Immature natural killer cell (primary cell): Measurements from ENCODE around the gene HHATL. TPM values are rescaled to one million over a fixed set of nuclear protein-coding genes. Genes with fewer than 3 reads are reported as not detected.

Experiments used
- DNase-seq, 3 donors: peaks; one replicate each; pipeline ENCODE4 v3.0.0; 2022; ENCODE audit warnings: mixed read lengths in 1 of 3
- H3K27ac Mint-ChIP-seq, 6 donors: one replicate each; pipeline ENCODE4 v1.8.0; 2020; ENCODE audit warnings: mixed read lengths in 6 of 6, mild to moderate bottlenecking in 5 of 6, inconsistent platforms in 4 of 6, moderate library complexity in 3 of 6
- H3K27me3 Mint-ChIP-seq, 3 donors: one replicate each; pipeline ENCODE4 v1.8.0; 2020 to 2021; ENCODE audit warnings: low read depth in 3 of 3, mild to moderate bottlenecking in 3 of 3, mixed read lengths in 3 of 3, moderate library complexity in 3 of 3, inconsistent platforms in 1 of 3
- H3K36me3 Mint-ChIP-seq, 3 donors: one replicate each; pipeline ENCODE4 v1.8.0; 2020; ENCODE audit warnings: mixed read lengths in 3 of 3, inconsistent platforms in 2 of 3, mild to moderate bottlenecking in 2 of 3
- H3K4me1 Mint-ChIP-seq, 2 donors: one replicate each; pipeline ENCODE4 v1.8.0; 2020; ENCODE audit warnings: inconsistent platforms in 2 of 2, mild to moderate bottlenecking in 2 of 2, mixed read lengths in 2 of 2, moderate library complexity in 1 of 2
- H3K4me3 Mint-ChIP-seq, 5 donors: one replicate each; pipeline ENCODE4 v1.8.0; 2020; ENCODE audit warnings: mild to moderate bottlenecking in 5 of 5, mixed read lengths in 5 of 5, inconsistent platforms in 3 of 5, moderate library complexity in 3 of 5
- H3K9me3 Mint-ChIP-seq, 6 donors: one replicate each; pipeline ENCODE4 v1.8.0; 2020; ENCODE audit warnings: mild to moderate bottlenecking in 6 of 6, mixed read lengths in 6 of 6, inconsistent platforms in 4 of 6, moderate library complexity in 3 of 6
- polyA plus RNA-seq, 3 donors: library from polyadenylated mRNA; unstranded; fragments of 300-500 nt; fragmentation: Illumina TruSeq; gene quantifications; one replicate each; pipeline ENCODE4 v1.2.3, GENCODE V29; 2021

Gene HHATL
- polyA plus RNA-seq, 3 donors from 2014 or later, result not detected

DNA sequence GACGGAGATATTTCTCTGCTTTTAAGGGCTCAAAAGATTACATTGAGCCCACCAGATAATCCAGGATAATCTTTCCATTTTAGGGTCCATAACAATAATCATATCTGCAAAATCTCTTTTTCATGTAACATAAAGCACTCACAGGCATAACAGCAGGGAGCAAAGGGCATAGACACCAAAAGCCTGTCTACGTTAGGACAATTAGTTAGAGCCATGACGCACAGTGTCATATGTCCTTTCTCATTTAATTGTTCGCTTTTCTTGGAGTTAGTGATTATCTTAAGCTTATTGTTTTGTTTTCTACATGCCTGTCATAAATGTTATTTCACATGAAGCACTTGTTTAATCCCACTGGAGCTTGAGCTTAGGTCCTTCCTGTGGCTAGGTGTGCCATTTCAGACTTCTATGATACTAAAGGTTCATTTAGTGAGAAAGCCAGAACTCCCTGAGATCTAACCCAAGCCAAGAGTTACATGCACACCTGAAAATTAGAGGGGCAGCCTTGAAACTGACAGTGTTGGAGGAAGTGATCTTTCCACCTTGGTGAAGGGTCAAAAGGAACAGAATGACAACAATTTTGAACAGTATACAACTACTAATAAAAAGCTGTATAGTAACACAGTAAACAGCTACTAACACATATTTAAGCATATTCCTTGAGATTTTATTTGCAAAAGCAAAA, 11.7 kb upstream of the HHATL start:
- Mint-ChIP-seq H3K4me1 (no peaks in the 10 kb centered on the region), H3K9me3 (no peaks in the 10 kb centered on the region), H3K4me3 (no peak overlapping the region), H3K27ac (no peak overlapping the region), H3K36me3 (no peaks in the 10 kb centered on the region), H3K27me3 (peaks cover 0 to 7% (median 2%) of the 10 kb centered on the region in 3 donors)
- no peak for DNase-seq

- Mint-ChIP-seq H3K27me3 (peaks cover 0 to 3% (median 2%) of the 10 kb centered on the region in 3 donors), H3K9me3 (no peaks in the 10 kb centered on the region), H3K36me3 (no peaks in the 10 kb centered on the region), H3K4me3 (no peak overlapping the region), H3K4me1 (no peaks in the 10 kb centered on the region), H3K27ac (no peak overlapping the region)
- DNase-seq, result no peak
Observed at GRCh38 chr3:42713747-42714146, 11.1 kb upstream of the HHATL start.

DNA sequence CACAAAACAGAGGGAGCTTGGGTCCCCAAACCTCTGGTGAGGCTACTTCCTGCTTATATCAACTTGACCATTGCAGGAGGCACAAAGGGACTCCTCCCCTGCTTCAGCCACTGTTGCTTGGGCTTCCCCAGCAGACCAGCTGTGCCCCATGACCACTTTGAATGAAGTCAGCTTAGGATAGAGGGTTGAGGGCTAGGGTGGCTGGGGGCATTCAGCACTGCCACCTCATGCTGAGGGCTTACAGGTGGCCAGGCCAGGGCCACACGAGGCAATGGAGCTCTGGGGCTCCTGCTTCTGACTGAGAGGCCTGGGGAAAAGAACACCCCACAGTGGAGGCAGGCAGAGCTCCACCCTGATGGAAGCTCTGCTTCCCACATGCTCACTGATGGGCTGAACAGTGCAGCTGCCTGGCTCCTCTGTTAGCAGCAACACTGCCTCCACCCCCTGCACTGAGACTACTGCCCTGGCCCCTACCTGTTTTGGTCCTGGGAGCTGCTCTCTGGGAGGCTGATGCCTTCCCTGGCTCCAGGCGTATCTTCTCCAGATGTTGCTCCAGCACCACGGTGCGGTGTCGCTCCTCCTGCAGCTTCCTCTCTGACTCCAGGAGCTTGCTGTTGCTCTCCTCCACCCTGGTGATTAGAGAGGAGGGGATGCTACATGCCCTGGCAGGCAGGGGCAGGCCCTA, 10.2 kb upstream of the HHATL start:
- H3K9me3 Mint-ChIP-seq, result no peaks in the 10 kb centered on the region
- no peaks in the 10 kb centered on the region for H3K36me3 Mint-ChIP-seq
- peaks cover 0 to 3% (median 3%) of the 10 kb centered on the region in 3 donors for H3K27me3 Mint-ChIP-seq
- H3K4me1 Mint-ChIP-seq, result no peaks in the 10 kb centered on the region
- no peak for DNase-seq
- H3K4me3 Mint-ChIP-seq, result no peak overlapping the region
- no peak overlapping the region for H3K27ac Mint-ChIP-seq

DNA sequence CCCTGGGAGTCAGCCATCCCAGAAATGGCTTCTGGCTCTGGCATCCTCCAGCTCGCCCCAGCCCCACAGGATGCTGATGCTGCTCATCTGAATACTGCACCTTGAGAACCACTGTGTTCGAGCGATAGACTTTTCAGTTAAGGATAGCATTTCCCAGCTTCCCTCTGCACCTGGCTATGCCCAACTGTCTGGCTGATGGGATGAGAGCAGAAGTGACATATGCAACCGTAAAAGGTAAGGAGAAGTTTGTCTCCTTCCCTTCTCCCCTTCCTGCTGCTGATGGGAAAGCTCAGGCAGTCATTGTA, 9.7 kb upstream of the HHATL start:
- Mint-ChIP-seq H3K4me1 (no peaks in the 10 kb centered on the region), H3K9me3 (no peaks in the 10 kb centered on the region), H3K36me3 (no peaks in the 10 kb centered on the region), H3K27ac (no peak overlapping the region), H3K27me3 (peaks cover 0 to 3% (median 2%) of the 10 kb centered on the region in 3 donors), H3K4me3 (no peak overlapping the region)
- DNase-seq, result no peak

DNA sequence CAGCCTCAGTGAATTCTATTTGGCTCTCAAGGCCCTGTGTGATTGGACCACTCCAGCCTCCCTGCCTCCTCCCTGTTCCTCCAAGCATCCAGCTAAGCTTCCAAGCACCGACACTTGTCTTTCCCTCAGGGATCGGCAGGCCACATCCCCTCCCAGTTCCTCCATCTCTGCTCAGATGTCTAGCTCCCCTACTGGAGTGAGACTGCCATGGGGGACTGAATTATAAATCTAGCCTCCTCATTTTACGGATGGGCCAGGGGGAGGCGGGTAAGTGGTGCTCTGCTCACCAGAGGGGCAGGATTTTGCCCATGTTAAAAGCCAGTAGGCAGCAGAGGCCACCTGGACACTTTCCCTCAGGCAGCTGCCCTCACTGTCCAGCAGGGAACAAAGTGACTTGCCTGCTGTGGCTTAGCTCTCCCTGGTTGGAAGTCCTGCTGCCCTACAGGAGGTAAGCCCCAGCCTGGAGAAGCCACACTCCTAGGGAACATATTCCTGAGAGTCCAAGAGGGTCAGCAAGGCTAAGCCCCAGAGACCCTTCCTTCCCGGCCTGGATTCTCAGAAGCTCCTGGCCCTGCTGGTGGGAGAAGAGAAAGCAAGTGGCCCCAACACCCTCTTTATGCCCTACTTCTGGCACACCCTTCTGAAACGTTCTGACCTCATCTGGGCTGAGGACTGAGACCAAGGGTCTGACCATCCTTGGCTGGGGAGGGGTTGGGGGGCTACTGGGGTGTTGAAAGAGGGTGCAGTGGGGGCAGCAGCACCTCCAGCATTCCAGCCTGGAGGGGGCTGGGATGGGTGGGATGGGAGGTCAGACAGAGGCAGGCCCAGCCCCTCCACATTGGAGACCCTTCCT, 9.1 kb upstream of the HHATL start:
- H3K27me3 Mint-ChIP-seq, result peaks cover 0 to 4% (median 2%) of the 10 kb centered on the region in 3 donors
- no peaks in the 10 kb centered on the region for H3K36me3 Mint-ChIP-seq
- H3K4me1 Mint-ChIP-seq, result no peaks in the 10 kb centered on the region
- no peak for DNase-seq
- no peak overlapping the region for H3K27ac Mint-ChIP-seq
- H3K9me3 Mint-ChIP-seq, result no peaks in the 10 kb centered on the region
- H3K4me3 Mint-ChIP-seq, result no peak overlapping the region

DNA sequence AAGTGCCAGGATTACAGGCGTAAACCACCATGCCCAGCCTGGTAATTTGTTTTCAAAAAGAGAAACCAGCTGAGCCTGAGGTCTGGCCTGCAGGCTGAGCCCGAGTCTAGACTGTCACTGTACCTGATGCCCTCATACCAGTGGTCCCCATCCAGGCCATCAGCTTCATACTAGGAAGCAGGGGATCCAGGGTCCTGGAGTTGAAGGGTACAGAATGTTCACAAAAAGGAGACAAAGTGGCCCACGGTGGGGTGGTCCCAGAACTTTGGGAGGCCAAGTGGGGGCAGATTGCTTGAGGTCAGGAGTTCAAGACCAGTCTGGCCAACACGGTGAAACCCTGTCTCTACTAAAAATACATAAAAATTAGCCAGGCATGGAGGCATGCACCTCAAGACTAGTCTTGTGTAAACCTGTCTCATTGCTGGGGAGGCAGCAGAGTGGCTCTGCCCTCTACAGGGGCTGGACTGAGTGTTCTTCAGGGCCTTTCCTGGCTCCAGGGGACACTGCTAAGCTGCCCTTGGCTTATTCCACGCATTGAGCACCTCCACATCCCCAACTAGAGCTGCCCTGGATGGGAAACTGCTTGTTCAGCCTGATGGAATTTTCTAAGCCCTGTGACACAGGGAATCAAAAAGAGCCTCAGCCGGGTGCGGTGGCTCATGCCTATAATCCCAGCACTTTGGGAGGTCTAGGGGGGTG, 7.9 kb upstream of the HHATL start:
- no peaks in the 10 kb centered on the region for H3K36me3 Mint-ChIP-seq
- H3K4me1 Mint-ChIP-seq, result no peaks in the 10 kb centered on the region
- no peak overlapping the region for H3K27ac Mint-ChIP-seq
- no peak for DNase-seq
- peaks cover 0 to 4% (median 2%) of the 10 kb centered on the region in 3 donors for H3K27me3 Mint-ChIP-seq
- no peaks in the 10 kb centered on the region for H3K9me3 Mint-ChIP-seq
- no peak overlapping the region for H3K4me3 Mint-ChIP-seq

DNA sequence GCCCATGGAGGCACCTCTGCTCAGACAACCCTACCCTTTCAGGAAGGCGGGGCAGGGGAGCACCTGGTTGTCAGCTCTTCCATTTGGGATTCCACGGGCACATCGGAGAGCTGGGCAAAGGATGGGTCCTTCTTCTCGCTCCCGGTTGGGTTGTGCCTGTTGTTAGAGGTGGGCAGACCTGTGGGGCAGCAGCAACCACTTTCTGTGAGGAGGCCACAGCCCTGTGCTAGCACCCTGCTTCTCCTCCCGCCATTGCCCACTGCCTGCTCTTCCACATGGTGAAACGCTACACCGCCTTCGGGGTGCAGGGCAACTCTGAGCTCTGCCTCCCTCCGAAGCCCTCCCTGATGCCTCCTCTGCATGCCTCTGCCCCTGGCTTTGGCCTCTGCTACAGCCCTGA, 7.0 kb upstream of the HHATL start:
- H3K27me3 Mint-ChIP-seq, result peaks cover 0 to 4% (median 2%) of the 10 kb centered on the region in 3 donors
- no peak overlapping the region for H3K4me3 Mint-ChIP-seq
- H3K36me3 Mint-ChIP-seq, result no peaks in the 10 kb centered on the region
- no peaks in the 10 kb centered on the region for H3K9me3 Mint-ChIP-seq
- no peak for DNase-seq
- H3K4me1 Mint-ChIP-seq, result no peaks in the 10 kb centered on the region
- no peak overlapping the region for H3K27ac Mint-ChIP-seq

DNA sequence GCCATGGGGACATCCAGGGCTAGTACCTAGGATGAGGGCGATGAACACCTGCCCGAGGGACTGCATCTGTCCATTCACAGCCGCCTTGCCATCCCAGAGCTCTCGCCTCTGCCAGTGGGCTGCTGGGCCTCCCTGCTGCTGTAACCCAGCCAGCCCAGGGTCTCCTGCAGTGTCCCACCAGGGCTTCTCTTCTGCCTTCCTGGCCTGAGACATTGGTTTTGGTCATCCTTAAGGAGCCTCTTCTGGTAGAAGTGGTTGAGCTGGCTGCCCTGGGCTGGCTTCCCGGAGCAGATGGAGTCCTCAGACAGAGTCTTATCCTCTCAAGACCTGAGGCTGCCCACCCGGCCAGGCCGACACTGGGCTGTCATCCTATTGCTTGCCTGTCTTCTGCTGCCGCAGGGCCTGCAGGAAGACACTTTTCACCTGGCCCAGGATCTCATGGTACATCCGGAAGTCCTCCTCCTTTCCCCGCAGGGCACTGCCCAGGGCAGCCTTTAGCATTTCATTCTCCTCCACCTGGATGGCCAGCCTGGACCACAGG, 6.1 kb upstream of the HHATL start:
- Mint-ChIP-seq H3K27me3 (peaks cover 0 to 4% (median 0%) of the 10 kb centered on the region in 3 donors), H3K4me1 (no peaks in the 10 kb centered on the region), H3K9me3 (no peaks in the 10 kb centered on the region), H3K4me3 (no peak overlapping the region), H3K27ac (no peak overlapping the region), H3K36me3 (no peaks in the 10 kb centered on the region)
- DNase-seq, result no peak

DNA sequence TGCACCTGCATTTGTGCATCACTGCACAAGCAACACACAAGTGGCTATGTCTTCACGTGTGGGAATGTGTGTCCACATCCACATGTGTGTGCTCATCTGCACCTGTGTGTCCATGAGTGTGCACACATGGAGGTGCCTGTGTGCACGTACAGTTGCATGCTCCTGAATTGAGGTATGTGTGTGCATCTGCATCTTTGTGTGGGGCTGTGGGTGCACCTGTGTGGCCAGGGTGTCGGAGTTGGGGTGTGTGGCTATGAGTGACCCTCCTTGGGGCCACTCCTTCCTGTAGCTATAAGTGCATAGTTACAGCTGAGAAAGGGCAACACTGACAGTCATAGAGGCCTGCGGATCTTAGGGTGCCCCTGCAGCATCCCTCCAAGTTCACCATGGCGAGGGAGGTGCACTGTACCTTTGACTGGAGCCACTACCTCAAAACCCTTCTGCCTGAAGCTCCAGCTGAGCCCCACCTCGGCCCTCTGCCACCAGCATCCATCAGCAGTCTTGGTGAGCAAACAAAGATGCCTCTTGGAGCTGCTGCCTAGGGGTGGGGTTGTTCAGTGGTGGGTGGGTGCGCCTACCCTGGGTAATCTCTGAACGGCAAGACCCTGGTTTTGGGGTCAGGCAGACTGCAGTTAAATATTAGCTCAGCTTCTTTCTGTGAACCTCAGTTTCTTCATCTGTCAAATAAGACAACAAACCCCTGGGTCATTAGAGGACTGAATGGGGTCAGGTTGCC, 5.2 kb upstream of the HHATL start:
- Mint-ChIP-seq H3K9me3 (no peaks in the 10 kb centered on the region), H3K27me3 (peaks cover 0 to 4% (median 0%) of the 10 kb centered on the region in 3 donors)

GRCh38 chr3:42706721-42707619, 4.4 kb upstream of the HHATL start:
- Mint-ChIP-seq H3K9me3 (no peaks in the 10 kb centered on the region), H3K4me3 (no peak overlapping the region), H3K27ac (no peak overlapping the region)

More for the DNA sequence above, 5.2 kb upstream of the HHATL start:
- Mint-ChIP-seq H3K27ac (no peak overlapping the region), H3K36me3 (no peaks in the 10 kb centered on the region), H3K4me3 (no peak overlapping the region), H3K4me1 (no peaks in the 10 kb centered on the region)
- no peak for DNase-seq

GRCh38 chr3:42705962-42706585, 3.5 kb upstream of the HHATL start:
- no peak overlapping the region for H3K4me3 Mint-ChIP-seq
- H3K36me3 Mint-ChIP-seq, result no peaks in the 10 kb centered on the region
- no peak overlapping the region for H3K27ac Mint-ChIP-seq
- DNase-seq, result no peak
- no peaks in the 10 kb centered on the region for H3K4me1 Mint-ChIP-seq
- H3K27me3 Mint-ChIP-seq, result peaks cover 1 to 7% (median 2%) of the 10 kb centered on the region in 3 donors
- H3K9me3 Mint-ChIP-seq, result no peaks in the 10 kb centered on the region

More at GRCh38 chr3:42706721-42707619, 4.4 kb upstream of the HHATL start:
- no peaks in the 10 kb centered on the region for H3K36me3 Mint-ChIP-seq
- DNase-seq, result no peak
- H3K4me1 Mint-ChIP-seq, result no peaks in the 10 kb centered on the region
- peaks cover 0 to 4% (median 0%) of the 10 kb centered on the region in 3 donors for H3K27me3 Mint-ChIP-seq
